ENCODE measurements around the gene FILIP1L. TPM values are rescaled to one million over a fixed set of nuclear protein-coding genes. Genes with fewer than 3 reads are reported as not detected.

Gene FILIP1L
- total RNA-seq, 1 experiment from 2014 or later, result not detected

DNA sequence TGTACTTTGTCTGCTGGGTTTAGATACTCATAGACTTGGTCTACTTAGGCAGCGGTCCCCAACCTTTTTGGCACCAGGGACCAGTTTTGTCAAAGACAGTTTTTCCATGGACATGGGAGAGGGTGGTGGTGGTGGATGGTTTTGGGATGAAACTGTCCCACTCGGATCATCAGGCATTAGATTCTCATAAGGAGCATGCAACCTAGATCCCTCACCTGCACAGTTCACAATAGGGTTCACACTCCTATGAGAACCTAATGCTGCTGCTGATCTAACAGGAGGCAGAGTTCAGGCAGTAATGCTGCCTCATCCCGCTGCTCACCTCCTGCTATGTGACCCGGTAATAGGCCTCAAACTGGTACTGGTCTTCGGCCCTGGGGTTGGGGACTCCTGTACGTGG lies 251.3 kb downstream of the FILIP1L start:
- DNase-seq (ENCODE audit: low read depth, low spot score), result no peak
- in situ Hi-C loops (cut with HindIII; ENCODE audit: low pct_unique_long_range_greater_than_20kb, low sequenced_read_pairs), result no loop called here

DNA sequence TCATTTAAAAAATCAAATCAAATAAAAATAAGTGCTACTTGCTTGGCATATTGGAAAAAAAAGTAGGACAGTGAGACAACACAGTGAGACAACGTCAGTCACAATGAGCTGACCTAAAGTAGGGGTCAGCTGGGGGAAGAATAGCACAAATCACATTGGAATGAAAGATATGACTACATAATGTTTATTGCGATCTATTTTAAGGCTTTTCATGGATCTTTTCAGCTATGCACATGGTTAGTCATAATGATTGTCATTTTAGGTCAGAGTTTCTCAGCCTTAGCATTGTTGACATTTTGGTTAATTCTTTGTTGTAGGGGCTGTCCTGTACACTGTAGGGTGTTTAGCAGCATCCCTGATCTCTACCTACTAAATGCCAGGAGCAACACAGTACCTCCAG lies 252.1 kb downstream of the FILIP1L start:
- DNase-seq (ENCODE audit: low read depth, low spot score), result no peak
- in situ Hi-C loops (cut with HindIII; ENCODE audit: low pct_unique_long_range_greater_than_20kb, low sequenced_read_pairs), result no loop called here

DNA sequence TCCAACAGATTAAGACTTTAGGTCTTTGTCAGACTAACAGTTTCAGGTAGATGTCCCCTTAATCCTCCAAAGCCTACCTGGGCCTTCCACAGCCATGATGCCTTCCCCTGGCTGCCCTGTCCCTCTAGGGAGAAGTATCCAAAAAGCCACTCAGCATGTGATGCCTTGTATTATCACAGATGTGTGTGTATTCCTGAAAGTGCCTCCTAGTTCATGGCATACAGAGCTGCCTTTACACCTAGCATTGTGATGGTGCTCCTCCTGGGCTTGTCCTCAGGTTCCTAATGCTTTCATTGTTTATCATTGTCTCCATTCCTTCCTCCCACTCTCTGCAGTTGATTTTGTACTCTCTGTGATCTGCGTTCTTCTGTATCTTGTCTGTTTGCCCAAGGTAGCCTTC lies 253.1 kb downstream of the FILIP1L start:
- DNase-seq (ENCODE audit: low read depth, low spot score), result no peak
- in situ Hi-C loops (cut with HindIII; ENCODE audit: low pct_unique_long_range_greater_than_20kb, low sequenced_read_pairs), result no loop called here

DNA sequence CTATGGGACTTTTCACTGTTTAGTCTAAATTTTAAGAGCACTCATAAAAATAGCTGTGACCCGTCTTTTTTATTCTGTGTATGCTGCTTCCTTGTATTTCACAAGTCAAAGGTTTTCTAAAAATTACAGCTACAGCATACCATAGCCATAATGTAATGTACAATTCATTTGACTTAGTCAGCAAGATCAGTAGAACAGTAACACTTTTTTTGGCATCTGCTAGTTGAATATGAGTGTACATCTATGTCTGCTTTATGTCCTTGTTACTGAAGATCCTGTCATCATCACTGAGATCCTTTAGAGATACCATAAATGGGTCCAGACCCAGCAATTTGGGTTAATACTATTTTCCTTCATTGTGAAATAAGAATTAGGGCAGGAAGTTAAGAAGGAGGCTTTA lies 254.5 kb downstream of the FILIP1L start:
- DNase-seq (ENCODE audit: low read depth, low spot score), result no peak
- in situ Hi-C loops (cut with HindIII; ENCODE audit: low pct_unique_long_range_greater_than_20kb, low sequenced_read_pairs), result no loop called here

DNA sequence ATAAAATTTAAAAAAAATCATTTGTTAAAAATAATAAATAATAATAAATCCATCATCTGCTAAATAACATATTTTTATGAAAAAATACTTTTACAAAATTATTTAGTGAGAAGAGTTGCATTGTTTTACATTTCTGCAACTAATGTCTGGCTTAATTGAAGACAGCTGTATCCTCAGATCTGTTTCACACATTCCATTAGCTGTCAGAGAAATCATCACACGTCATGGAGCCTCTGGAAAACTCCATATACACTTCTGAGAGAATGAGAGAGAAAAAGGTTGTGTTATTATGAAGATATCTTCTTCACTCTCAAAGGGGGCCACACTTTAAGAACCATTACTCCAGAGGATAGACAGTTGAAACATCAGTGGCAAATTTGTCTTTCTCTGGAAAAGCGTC lies 255.8 kb downstream of the FILIP1L start:
- in situ Hi-C loops (cut with HindIII; ENCODE audit: low pct_unique_long_range_greater_than_20kb, low sequenced_read_pairs), result no loop called here
- no peak for DNase-seq (ENCODE audit: low read depth, low spot score)

DNA sequence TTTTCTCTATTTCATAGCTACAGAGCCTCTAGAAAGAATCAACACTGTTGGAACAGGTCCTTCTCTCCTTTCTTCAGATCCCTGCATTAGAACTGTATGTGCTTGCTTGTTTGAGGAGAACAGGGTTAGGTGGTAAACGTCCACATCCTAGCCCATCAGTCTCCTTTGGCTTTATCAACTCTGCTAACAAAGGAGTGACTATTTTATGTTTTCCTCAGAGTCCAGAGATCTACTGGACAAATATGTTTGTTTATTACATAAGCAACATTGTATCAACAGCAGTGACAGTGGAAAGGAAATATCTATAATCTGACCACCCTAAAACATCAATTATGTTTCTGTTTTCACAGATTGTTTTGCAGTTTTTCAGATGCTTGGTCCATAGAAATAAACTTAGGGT lies 257.0 kb downstream of the FILIP1L start:
- no peak for DNase-seq (ENCODE audit: low read depth, low spot score)
- in situ Hi-C loops (cut with HindIII; ENCODE audit: low pct_unique_long_range_greater_than_20kb, low sequenced_read_pairs), result no loop called here

DNA sequence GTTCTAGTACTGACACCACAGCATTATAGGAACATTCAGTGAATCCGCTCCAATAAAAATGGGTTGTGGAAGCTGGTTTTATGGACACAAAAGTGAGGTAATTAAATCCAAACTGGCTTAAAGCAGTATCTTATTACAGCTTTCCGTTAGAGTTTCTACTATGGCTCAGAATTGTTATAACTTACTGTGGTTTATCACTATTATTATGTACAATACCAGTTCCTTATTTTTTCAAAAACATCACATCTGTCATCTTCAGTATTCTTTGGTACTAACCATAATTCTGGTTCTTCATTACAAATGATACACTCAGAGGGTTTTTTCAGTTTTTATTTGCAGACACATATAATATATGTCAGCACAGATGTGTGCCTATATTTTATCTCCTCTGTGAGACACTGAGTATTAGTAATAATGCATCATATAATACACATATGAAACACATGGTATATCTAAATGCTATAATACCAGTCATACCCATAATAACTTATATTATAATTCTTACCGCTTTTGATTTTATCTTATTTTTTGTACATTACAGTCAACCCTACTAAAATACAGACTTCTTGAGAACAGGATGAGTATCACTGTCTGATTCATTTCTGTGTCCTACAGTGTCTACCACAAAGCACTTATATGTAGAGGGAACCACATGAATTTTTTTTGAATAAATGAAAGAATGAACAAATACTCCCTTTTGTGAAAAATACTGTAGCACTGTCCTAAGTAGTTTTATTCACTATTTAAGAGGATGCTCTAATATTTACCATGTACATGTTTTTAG lies 257.7 kb downstream of the FILIP1L start:
- DNase-seq (ENCODE audit: low read depth, low spot score), result no peak
- in situ Hi-C loops (cut with HindIII; ENCODE audit: low pct_unique_long_range_greater_than_20kb, low sequenced_read_pairs), result no loop called here

DNA sequence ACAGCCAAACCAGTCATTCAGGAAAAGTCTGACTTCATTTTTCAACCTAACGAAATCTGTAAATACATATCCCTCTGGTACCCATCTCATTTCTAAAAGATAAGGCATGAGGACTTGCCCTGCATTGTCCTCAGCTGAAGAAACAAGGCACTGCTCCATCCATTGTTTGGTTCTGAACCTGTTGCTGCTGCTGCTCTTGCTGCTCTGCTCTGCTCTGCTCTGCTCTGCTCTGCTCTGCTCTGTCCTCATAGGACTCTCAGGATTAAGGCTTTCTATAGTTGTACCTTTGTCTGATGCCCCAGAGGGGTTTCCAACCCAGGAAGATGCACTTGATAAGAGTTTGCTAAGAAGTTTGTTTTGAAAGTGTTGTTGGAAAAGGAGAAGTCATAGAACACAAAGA lies 258.4 kb downstream of the FILIP1L start:
- in situ Hi-C loops (cut with HindIII; ENCODE audit: low pct_unique_long_range_greater_than_20kb, low sequenced_read_pairs), result no loop called here

DNA sequence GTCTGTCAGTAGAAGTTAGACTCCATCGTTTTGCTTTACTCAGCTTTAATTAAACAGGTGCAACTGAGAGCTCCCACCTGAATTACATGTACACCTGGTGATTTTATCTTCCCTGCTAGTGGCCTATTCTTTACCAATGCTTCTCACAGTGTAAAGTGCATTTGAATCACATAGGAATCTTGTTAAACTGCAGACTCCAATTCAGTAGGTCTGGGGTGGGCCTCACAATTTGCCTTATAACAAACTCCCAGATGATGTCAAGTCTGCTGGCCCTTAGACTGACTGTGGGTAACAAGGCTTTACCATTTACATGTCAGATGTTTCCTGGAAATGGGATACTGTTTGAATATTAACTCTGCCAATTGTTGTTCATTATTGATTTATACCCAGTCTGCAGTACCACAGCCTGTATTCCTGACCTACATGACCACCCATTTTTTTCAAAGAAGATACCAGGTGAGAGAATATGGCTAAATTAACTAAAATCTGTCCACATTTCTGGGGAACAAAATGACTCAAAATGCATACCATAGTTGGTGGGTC lies 259.5 kb downstream of the FILIP1L start:
- DNase-seq (ENCODE audit: low read depth, low spot score), result no peak
- in situ Hi-C loops (cut with HindIII; ENCODE audit: low pct_unique_long_range_greater_than_20kb, low sequenced_read_pairs), result no loop called here

More for the DNA sequence above, 258.4 kb downstream of the FILIP1L start:
- DNase-seq (ENCODE audit: low read depth, low spot score), result no peak

DNA sequence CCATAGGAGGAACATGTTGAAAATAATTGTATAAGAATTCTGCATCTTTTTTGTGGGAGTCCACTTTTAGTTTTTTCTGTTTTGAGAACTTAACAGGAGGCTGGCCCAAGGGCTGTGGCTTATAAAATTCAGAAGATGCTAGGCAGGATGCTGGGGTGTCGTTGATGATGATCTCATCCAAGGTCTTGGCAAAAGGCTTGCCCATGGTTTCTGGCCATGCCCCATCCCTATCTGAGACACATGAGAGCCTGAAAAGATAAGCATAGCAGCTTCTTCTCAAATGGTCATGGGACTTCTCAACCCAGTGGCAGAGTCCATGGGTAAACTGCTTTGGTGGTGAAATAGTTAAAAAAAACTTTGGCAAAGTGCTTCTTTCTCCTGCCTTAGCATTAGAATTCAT lies 261.4 kb downstream of the FILIP1L start:
- in situ Hi-C loops (cut with HindIII; ENCODE audit: low pct_unique_long_range_greater_than_20kb, low sequenced_read_pairs), result no loop called here
- DNase-seq (ENCODE audit: low read depth, low spot score), result no peak

DNA sequence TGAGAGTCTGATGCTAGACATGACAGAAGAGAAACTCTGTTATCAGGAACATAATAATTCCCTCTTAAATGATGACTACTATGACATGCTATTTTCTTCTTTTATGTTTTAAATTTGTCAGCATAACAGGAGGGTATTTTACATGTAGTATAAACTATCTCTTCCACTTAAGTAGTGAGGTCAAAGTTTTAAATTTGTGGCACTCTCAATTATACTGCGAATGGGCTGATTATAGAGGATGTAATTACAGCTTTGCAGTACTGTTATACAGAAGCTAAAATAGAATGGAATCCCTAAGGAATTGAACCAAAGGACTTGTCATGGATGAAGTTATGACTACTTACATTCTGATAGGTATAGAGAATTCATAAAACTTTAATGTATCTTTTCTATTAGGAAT lies 262.3 kb downstream of the FILIP1L start:
- in situ Hi-C loops (cut with HindIII; ENCODE audit: low pct_unique_long_range_greater_than_20kb, low sequenced_read_pairs), result no loop called here
- DNase-seq (ENCODE audit: low read depth, low spot score), result no peak

DNA sequence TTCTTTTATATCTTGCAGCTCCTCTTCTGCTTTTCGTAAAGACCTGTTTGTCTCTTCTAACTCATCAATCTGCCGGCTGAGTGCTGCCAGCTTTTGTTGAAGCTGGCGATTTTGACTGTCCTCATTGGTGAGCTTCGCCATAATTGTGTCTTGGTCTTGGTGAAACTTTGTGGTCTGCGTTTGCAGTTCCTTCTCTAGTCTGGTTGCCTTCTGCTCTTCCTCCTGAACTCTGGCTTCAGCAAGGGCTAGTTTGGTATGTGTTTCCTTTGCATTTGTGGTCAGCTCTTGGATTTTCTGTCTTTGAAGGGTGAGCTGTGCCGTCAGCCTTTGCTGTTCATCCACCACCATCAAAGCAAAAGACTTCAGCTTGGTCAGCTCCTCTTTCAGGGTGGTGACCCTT lies 263.7 kb downstream of the FILIP1L start:
- DNase-seq (ENCODE audit: low read depth, low spot score), result no peak
- in situ Hi-C loops (cut with HindIII; ENCODE audit: low pct_unique_long_range_greater_than_20kb, low sequenced_read_pairs), result no loop called here

DNA sequence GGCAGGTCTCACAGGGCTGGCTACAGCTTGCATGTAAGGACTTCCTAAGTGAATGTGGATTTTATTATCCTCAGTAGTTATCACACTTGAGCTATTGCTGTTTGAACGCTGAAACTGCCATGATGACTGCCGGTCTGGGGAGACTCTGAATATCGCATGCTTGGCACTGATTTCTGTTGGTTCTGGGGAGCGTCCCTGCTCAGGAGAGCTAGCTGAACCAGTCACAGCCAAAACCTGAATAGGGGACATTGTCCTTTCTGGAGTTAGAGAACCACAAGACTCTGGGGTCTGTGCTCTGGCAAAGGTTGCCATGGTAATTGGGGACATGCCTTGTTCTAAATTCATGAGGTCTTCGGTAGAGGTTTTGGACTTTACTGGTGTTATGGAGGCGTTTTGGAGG lies 265.9 kb downstream of the FILIP1L start:
- in situ Hi-C loops (cut with HindIII; ENCODE audit: low pct_unique_long_range_greater_than_20kb, low sequenced_read_pairs), result no loop called here

DNA sequence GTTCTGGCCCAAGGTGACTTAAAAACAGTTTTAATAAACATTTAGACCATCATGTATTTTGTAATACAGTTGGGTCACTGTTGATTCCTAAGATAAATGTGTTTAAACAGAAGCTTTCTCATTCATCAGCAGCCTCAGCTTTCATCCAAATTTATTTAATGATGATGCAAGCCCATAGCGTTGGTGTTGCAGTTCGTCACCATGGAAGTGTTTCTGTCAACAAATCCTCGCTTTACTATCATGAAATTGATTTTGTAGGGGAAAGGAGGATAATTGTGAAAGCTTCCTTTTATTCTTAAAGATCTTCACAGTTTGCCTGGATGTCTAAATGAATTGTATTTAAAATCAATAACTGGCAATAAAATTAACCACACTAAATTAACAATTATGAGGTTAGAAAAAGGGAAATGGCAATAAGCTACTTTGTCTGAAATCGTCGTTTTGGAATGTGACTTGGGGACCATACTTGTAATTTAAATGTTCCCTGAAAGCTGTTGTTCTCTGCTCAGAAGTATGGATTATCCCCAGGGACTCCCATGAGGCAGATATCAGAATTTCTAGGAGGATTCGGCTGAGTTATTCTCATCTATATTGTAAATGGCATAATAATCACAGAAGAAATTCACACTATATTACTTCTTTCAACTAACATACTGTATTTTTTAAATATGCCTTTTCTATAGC lies 267.7 kb downstream of the FILIP1L start:
- no peak for DNase-seq (ENCODE audit: low read depth, low spot score)
- in situ Hi-C loops (cut with HindIII; ENCODE audit: low pct_unique_long_range_greater_than_20kb, low sequenced_read_pairs), result no loop called here

More for the DNA sequence above, 265.9 kb downstream of the FILIP1L start:
- DNase-seq (ENCODE audit: low read depth, low spot score), result no peak

DNA sequence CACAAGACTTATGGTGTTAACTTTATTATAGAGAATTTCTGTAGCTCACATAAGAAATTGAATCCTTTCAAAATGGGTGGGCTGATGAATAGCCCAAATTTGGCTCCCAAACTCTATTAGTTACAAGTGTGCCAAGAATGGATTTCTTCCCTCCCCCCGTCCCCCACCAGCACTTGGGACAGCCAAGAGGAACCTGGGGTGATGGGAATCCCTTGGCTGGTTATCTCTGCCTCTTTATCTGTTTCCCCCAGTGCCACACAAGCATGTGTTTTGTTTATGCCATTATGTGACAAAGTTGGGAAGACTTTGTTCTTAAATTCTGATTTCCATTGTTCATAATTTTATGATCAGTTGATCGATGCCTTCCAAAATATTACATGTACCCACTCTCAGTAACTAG lies 268.3 kb downstream of the FILIP1L start:
- DNase-seq (ENCODE audit: low read depth, low spot score), result no peak
- in situ Hi-C loops (cut with HindIII; ENCODE audit: low pct_unique_long_range_greater_than_20kb, low sequenced_read_pairs), result no loop called here

DNA sequence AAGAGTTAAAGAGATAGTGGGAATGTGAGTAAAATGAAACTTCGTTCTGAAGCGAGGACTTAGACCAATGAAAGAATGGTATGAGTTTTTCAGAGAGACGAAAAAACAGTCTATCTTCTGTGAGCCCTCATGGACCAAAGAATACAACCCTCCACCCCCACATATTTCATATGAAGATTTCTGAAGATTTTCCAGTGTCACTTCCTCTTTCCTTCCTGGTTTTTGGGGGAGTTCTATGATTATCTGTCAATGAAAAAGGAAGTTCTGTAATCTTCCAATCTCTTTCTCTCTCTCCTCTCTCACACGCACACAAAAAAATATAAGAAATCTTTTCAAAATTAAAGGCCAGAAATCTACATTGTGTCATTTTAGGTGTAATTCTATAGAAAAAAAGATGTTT lies 269.0 kb downstream of the FILIP1L start:
- DNase-seq (ENCODE audit: low read depth, low spot score), result no peak
- in situ Hi-C loops (cut with HindIII; ENCODE audit: low pct_unique_long_range_greater_than_20kb, low sequenced_read_pairs), result no loop called here

DNA sequence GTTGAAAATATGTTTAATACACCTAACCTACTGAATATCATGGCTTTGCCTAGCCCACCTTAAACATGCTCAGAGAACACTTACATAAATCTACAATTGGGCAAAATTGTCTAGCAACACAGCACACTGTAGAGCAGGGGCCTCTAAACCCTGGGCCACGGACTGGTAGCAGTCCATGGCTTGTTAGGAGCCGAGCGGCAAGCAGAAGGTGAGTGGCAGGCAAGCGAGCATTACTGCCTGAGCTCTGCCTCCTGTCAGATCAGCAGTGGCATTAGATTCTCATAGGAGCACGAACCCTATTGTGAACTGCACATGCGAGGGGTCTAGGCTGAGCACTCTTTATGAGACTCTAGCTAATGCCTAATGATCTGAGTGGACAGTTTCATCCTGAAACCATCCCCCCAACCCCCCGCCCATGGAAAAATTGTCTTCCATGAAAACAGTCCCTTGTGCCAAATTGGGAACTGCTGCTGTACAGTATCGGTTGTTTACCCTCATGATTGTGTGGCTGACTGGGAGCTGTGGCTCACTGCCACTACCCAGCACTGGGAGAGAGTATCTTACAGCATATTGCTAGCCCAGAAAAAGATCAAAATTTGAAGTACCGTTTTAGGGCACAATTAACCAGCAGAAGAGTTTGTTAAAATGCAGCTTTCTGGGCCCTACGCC lies 270.6 kb downstream of the FILIP1L start:
- DNase-seq (ENCODE audit: low read depth, low spot score), result no peak

DNA sequence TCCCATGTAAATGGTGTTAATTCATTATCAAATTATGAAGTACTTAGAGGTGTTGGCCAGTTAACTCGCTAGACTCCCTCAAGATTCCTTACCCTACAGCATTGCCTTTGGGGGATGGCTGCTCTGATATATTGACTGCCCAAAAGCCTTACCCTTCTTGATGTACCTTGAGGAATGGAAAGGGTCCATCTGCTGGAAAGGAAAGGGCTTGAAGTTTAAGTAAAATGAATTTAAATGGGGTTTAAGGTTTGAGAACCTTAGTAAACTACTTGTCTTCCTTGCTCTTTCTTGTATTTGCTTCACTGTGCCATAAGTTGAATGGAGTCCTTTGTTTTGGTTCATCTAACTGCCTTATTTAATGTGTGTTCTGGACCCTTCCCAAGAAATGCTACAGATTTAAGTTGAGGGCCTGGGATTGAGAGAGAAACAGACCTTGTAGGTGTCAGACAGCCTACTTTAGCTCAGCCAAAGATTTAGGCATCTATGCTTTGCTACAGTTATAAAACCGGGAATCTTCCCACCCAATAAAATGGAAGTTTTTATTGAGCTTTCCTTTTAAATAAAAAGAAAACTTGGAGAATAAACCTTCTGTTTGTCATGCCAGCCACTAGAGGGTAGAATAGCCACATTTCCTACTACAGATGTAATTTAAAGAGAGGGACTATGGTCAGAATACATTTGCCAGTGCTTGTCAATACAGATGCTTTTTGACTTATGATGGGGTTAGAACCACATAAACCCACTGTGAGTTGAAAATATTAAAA lies 271.3 kb downstream of the FILIP1L start:
- in situ Hi-C loops (cut with HindIII; ENCODE audit: low pct_unique_long_range_greater_than_20kb, low sequenced_read_pairs), result no loop called here
- peak; percentile 67 for DNase-seq (ENCODE audit: low read depth, low spot score)

More for the DNA sequence above, 270.6 kb downstream of the FILIP1L start:
- in situ Hi-C loops (cut with HindIII; ENCODE audit: low pct_unique_long_range_greater_than_20kb, low sequenced_read_pairs), result no loop called here

Data from SK-MEL-5 (cell line).